Kidney capillary endothelial cell (primary cell): ENCODE measurements around the gene PDE4B.
"Not testable (repeated sequence)": the region's sequence is repeated elsewhere in the genome, so short reads cannot be mapped to it uniquely, and the experiment has no call there.

ENCODE experiments used
- DNase-seq: peaks from one replicate; pipeline ENCODE4 v3.0.0-alpha.2; 2018; ENCODE audit warnings: low spot score

The PDE4B gene

DNA sequence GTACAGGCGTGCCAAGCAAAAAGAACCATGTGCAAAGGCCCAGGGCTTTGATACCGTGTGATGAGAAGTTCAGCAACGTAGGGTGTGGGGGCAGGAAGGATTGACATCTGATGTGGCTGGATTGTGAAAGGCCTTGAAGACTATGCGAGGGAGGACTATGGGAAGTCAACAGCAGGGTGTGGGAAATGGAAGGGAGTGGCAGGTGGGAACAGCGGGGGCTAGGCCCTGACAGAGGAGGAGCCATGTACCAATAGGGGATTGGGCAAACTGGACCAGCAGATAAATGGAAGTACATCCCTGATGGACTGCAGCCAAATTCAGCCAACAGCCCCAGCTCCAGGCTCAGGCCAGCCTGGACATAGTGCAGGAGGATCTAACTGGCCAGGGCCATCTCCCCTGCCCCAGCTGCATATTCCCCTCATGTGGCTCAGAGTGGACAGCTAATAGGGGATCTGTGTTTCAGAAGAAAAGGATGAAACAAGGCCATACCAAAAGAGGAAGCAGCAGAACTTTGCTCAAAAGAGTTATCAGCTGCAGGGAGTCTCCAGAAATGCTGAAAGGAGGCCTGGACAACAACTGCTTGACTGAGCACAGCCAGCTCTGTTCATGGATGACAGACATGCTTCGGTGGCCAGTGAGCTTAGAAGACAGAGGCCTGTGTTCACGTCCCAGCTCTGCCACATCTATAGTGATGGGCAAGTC lies 601.0 kb downstream of the PDE4B start:
- DNase-seq = no peak

DNA sequence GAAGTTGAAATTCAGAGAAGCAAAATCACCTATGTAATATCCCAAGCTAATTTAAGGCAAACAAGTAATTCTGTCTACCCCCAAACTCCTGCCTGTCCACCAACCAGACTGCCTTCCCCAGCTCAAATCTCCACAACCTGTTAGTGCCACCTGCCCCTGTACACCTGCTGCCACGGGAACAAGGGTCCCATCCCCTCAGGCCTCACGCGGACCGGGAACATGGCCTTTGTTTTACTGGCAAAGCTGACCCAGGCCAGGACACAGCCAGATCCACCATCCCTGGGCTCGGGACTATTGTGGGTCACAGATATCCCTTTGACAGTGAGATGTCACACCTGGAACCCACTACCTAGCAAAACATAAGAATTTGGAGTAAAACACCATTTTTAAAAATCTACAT lies 601.9 kb downstream of the PDE4B start:
- no peak for DNase-seq

DNA sequence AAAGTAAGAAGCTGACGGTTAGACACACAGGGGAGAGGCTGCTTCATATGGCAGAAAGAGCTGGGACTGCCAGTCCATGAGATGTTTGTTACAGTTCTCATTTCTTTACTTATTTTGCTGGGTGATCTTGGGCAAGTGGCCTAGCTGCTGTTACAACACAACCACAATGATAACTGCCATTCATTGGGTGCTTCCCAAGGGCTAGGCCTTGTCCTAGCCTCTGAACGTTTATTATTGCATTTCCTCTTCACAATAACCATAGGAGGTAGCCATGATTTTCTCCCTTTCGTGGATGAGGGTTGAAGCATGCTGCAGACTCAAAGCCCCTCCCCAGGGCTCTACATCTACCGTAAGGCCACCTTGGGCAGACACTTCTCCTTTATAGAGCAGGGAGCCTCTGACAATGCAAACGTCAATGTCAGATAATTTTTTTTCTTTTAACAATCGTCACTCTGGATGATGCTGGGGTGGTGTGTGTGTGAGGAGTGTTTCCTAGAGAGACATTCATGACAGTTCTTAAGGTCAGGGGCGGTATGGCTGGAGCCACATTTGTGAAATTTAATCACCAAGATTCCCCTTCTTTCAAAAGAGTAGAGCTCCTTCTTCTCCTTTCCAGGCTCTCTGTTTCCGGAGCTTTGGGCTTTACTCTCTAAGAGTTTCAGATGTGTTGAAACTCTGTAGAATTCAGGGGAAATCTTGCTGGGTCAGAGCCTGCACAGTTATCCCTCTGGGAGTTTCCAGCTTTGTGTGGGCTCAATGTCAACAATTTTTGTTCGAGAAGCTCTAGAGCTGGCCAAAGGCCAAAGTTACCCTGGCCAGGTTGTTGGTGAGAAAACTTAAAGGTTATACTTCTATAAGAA lies 602.7 kb downstream of the PDE4B start:
- no peak for DNase-seq

DNA sequence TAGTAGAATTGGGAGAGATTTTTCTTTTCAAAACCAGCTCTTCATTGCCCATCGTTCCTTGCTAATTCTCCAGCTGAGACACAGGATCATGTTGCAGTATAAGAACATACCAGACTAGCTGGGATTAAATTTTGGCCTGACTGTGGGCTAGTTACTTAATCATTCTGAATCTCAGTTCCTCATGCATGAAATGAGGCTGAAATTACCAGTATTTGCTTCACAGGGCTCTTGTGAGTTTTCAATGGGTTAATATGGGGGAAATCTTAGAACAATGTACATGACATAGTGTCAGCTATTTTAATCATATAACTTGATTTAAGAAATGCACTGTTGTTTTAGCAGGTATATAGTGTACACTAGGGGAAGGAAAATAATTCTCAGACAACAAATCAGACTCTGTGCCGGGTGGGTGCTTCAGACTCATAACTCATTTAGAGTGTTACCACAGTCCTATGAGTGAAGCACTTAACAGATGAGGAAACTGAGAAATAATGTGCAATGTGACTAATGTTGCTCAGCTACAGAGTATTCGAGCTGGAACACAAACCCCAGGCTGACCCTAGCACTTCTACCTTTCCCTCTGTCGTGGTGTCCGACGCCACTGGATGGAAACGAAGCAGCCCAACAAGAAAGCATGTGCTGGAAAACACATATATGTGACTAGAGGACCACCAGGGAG lies 603.7 kb downstream of the PDE4B start:
- no peak for DNase-seq

DNA sequence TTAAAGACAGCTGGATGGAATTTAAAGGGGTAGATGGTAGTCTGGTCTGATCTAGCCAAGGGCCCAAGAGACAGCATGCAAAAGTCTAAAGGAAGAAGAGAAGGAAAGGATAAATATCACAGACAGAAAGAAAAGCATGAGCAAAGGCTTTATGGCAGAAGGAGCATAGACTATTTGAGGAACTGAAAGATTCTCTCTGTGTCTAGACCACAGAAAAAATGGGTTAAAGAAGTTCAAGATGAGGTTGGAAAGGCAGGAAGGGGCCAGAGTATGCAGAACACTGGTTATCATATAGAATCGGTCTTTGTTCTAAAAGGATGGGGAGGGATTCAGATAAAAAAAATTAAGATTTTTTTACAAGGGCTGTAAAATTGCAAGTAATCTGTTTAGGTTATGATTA lies 604.5 kb downstream of the PDE4B start:
- DNase-seq = no peak

DNA sequence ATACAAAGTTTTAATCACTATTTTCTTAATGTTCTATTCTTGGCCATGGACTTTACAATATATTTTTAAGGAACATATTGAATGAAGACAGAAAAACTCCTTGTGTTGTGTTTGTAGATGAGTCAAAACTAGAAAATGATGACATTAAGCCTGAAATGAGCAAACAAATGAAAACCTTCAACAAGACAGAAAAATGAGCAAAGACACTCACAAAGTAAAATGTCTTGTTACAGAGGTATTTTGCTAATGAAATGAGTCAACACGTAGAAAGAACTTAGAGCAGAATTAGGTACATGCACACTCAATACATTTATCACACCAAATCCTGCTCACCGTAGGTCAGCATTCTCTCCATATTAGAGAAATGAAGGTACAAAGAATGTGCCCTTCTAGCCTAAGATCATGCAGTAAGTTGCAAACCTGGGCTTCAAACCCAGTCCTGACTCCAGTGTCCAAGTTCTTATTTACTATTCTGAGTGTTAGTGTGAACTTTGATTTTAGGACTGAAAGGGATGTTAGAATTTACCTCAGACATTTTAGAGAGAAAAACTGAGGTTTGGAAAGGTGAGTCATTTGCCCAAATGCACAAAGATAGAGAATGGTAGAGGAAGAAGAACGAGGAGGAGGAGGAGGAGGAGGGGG lies 607.3 kb downstream of the PDE4B start:
- no peak for DNase-seq

DNA sequence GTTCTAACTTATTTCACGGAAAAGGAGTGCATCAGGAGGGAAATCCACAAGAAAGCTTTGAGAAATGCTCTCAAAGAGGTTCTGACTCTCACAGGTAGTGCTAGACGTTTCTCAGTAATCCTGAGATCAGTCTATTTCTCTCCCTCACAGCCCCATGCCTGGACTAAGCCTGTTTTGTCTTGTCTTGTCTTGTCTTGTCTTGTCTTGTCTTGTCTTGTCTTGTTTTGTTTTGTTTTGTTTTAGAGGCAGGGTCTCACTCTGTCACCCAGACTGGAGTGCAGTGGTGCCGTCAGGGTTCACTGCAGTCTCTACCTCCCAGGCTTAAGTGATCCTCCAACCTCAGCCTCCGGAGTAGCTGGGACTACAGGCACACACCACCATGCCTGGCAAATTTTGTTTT lies 608.0 kb downstream of the PDE4B start:
- no peak for DNase-seq

DNA sequence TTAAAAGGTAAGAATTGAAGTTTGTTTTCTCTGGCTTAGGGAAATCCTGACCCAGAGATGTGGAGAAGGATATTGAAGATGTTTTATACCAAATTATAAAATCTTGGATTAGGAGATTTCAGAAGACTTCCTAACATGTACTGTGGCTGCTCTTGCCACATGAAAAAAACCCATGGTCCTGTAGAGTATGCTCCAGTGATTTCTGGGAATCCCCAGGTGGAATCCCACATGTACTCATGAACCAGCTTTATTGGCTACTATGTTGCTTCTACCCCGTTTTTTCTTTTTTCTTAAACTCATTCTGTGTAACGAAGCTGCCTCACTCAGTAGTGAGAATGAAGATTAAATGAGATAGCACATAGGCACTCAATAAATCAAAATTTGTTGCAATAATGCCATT lies 608.5 kb downstream of the PDE4B start:
- DNase-seq = no peak

DNA sequence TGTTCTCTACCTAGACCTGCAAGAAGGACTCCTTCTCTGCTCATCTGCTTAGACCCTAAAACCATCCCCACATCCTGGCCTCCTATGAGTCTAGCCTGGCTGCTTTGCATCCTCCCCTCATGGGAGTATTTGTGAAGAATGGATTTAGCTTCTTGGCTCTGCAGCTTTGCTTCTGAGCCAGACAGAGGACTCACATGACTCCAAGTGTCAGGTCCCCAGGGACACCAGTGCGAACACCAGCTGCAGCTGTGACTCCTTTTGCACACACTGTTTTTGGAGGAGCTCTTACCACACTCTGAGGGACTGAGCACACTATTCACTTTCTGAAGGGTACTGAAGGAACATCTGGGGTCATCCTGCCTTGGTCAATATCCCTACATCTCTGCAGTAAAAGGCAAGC lies 609.5 kb downstream of the PDE4B start:
- no peak for DNase-seq

DNA sequence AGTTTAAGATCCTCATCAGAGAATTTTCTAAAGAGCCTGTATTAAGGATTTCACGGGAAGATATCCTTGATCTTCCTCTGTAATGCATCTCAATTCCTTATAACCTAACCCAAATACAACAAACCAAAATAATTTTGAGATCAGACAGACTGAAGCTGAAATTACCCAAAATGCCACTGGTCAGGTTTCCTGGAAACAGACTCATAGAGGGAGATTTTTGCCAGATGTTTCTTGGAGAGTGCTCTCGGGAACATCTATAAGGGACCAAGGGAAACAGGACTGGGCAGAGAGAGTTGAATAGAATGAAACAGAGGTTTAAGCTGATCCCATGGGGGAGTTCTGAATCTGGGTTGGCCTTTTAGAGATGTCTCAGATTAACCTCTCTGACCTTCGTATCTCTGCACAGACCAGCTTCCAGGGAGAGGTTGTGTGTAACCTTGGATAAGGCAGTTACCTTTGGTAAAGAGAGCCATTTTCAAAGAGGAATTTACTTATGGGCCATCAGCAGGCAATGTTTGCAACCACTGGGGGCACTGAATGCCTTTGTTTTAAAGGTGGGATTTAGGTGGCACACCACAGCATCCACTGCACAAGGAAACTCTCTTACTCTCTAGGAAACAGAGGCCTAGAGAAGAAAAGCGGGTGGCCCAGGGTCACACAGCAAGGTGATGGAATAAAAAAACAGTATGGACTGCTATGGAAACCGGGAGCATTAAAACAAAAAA lies 610.5 kb downstream of the PDE4B start:
- DNase-seq = no peak

DNA sequence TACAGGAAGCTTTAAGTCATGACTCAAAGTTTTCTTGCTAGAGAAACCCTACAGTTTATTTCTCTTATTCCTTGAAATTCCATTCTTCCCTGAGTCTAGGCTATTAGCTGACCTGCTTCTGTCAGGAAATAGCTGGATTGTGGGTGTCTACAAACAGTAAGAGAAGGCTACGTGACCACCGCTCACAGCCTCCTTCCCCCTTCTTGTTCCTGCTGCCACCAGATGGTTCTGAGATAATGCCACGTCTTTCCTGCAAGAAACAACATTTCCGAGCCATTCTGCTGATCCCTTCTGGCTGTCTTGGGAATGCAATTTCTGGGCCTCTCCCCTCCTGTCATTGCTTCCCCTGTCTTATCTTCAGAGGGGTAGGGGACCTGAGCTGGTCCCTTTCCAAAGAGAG lies 612.4 kb downstream of the PDE4B start:
- DNase-seq = no peak

DNA sequence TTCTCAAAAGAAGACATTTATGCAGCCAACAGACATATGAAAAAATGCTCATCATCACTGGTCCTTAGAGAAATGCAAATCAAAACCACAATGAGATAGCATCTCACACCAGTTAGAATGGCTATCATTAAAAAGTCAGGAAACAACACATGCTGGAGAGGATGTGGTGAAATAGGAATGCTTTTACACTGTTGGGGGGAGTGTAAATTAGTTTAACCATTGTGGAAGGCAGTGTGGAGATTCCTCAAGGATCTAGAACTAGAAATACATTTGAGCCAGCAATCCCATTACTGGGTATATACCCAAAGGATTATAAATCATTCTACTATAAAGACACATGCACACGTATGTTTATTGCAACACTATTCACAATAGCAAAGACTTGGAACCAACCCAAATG lies 618.8 kb downstream of the PDE4B start:
- DNase-seq = not testable (repeated sequence)

DNA sequence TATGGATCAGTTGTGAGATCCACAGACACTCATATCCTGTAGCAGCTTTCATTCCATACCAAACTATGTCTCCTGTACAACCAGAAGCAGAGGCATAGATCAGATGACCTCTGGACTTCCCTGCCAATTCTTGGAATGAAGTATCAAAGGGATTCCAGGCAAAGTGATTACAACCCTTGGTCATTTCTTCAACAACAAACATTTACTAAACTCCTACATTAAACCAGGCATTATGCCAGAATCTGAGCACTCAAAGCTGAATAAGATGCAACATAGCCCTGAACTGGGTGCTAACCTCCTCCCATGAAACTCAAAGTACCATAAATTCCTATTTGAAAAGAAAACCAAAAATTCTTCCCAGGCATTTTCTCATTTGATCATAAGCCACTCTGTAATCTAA lies 620.0 kb downstream of the PDE4B start:
- DNase-seq = no peak

DNA sequence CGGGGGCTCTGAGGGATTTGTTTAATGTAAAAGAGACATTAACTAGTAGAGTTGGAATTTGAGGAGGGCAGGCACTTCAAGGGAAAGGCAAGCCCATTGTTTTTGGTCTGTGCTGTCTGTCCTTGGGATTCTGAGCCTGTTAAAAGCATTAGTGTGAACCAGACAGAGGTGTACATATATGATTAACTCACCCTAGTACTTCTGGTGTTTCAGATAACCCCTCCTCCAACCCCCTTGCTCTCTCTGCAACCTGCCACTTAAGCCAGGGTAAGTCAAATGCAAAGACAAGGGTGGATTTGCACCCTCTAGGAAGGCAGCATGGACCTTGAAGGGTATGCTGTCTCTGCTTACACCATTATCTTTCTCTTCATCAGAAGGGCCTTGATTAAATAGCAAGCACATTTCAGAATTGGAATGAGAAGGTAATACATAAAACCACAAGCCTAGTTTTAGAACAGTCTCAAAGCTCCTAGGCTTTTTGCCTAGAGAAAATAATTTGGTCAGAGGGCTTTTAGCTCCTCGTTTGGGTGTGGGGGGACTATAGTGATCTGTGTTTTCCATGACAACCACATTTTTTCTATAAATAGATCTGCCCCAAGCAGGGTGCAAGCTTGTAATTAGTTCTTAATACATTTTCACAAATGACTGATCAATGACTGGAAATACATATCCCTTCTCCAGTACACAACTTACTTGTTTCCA lies 620.6 kb downstream of the PDE4B start:
- no peak for DNase-seq

DNA sequence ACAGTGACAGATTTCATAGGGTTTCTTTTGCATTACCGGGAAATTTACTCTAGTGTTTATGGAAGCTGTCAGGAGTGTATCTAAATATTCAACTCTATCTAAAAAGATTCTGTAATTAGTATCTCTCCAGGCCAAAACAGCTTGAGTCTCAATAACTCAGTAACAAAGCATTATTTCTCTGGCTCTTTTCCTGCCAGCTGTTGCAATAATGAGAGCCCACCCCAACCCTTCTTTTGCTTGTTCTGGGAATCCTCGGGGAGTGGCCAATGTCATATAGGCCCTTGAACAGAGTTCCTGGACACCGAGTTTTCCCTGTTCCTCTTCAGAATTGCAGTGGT lies 621.1 kb downstream of the PDE4B start:
- DNase-seq = no peak

DNA sequence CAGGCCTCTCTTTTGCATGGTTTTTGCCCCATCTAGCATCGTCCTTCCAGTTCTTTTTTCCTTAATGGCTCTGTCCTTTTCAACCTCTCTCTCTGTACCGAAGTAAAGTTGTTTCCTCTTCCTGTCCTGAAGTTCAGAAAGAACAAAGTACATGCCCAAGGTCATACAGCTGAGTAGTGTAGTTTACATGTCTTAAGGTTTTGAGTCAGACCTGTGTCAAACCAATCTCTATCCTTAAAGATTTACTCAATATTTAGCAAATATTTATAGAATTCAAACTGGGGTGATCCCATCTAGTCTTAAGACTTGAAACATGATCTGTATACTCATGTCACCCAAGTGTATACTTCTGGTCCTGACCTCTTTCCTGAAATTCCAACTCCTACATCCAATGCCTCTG lies 622.6 kb downstream of the PDE4B start:
- DNase-seq = no peak

DNA sequence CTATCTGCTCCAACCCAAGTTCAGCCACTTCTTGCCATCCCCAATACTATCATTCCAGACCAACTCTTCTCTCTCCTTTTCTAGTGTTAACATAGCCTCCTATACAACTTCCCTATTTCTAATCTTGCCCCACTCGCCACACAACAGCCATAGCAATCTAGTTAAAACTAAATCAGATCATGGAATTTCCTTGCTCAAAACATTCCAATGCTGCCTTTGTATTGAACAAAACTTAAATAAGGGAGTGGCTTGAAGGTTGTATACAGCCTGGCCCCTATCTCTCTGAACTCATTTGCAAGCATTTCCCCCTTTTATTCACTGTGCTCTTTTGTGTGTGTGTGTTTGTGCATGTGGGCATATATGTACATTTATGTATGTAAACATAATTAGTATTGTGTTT lies 623.2 kb downstream of the PDE4B start:
- DNase-seq = no peak

DNA sequence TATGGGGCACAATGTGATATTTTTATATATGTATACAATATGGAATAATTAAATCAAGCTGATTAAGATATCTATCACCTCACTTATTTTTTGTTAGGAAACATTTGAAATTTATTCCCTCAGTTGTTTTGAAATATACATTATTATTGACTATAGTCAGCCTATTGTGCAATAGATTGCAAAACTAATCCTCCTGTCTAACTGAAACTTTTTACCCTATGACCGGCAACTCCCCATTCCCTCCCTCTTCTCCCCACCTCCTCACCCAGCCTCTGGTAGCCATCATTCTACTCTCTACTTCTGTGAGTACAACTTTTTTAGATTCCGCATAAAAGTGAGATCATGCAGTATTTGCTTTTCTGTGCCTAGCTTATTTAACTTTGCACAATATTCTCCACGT lies 623.6 kb downstream of the PDE4B start:
- no peak for DNase-seq

DNA sequence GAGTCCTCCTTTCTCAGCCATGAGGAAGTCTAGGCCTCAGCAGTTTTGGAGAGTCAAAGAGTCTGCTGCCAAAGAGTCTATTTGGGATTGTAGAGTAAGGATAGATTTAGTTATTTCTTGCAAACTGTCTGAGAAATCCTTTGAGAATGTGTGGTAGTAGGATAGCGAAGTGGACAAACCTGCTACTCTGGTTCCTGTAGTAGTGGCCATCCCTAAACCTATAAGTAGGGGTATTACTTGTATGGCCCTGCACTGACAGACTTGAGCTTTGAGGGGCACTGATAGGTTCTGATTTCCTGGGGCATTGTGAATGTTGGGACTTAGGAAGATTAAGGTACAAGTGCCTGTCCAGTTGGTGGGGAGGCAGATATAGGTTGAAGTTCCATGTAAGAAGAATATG lies 625.3 kb downstream of the PDE4B start:
- no peak for DNase-seq

DNA sequence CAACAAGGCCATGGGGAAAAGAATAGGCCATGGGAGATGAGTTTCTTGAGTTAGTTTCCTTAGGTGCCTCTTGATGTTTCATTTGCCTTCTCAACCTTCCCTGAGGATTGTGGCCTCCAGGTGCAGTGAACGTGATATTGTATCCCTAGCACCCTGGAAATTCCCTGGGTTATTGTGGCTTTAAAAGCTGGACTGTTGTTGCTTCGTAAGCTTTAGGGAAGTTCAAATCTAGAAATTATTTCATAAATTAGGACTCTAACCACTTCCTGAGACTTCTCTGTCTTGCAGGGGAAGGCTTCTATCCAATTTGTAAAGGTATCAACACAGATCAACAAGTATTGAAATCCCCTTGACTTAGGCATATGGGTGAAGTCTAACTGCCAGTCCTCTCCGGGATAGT lies 627.5 kb downstream of the PDE4B start:
- DNase-seq = not testable (repeated sequence)

DNA sequence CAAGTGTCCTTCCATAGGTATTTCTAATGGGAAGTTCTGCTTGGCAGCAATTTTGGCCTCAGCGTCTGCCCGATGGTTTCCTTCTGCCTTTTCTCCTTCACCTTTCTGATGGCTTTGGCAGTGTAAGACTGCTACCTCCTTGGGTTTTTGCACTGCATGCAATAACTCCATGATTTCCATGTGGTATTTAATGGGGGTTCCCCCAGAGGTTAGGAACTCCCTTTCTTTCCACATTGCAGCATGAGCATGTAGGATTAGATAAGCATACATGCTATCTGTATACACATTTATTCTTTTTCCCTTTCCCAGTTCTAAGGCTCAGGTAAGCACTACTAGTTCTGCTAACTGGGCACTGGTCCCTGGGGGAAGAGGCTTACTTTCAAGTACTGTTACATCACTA lies 628.2 kb downstream of the PDE4B start:
- not testable (repeated sequence) for DNase-seq
